ENCODE results near the gene ATP2B2.

- TF ChIP-seq CTCF (IDR thresholded peaks at IDR 0.05): no peak
- TF ChIP-seq POLR2A (IDR thresholded peaks at IDR 0.05): no peak
Measured at GRCh38 chr3:10505050-10505790, at the start of gene ATP2B2.
